ENCODE measurements around the gene NFKBIE. TPM values are rescaled to one million over a fixed set of nuclear protein-coding genes. Genes with fewer than 3 reads are reported as not detected.

The NFKBIE gene
- total and polyA plus RNA-seq, 2 of the 13 experiments (the other 11 are each of a cell fraction or from before 2014, with no cell fraction given), result 6.7 to 14.5 TPM

DNA sequence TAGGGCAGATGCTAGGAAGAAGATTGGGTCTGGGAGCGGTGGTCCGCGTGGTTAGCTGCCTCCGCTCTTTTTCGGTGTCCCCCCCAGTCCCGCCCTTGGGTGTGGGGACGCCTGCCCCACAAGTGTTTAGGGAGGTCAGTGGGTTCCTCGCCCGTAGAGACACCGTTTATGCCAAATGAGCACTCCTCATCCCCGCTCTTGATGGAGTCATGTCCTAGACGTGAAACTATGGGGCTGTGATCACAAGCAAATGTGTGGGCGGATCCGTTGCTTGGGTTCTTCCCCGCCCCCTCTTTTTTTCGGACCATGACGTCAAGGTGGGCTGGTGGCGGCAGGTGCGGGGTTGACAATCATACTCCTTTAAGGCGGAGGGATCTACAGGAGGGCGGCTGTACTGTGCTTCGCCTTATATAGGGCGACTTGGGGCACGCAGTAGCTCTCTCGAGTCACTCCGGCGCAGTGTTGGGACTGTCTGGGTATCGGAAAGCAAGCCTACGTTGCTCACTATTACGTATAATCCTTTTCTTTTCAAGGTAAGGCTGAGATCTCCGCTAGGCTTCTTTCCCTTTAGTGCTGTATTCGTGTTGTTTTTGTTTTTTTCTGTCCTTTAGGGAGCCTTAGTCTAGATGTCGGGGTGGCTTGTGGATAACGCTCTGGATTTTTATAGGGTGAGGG, 18.6 kb downstream of the NFKBIE start, which contains the start of gene HSP90AB1 (continued):
- TF ChIP-seq HIC2 (CRISPR knock-in tag; IDR thresholded peaks at IDR 0.05; ENCODE audit: low read depth), result no peak
- TF ChIP-seq ZKSCAN1 (IDR thresholded peaks at IDR 0.05; ENCODE audit: low read length), result peak; percentile 77; the same call in 1 of the 2 replicates
- TF ChIP-seq STAG1 (CRISPR knock-in tag; IDR thresholded peaks at IDR 0.05), result 0 out of 2 replicates have a peak, but pooled peaks have one; percentile 7
- TF ChIP-seq ZNF674 (CRISPR knock-in tag; IDR thresholded peaks at IDR 0.05; ENCODE audit: low read depth), result peak; percentile 70; the same call in 1 of the 2 replicates
- TF ChIP-seq KMT2A (CRISPR knock-in tag; IDR thresholded peaks at IDR 0.05), result no peak
- no peak for TF ChIP-seq NCOA5 (CRISPR knock-in tag; IDR thresholded peaks at IDR 0.05)
- TF ChIP-seq NR0B2 (CRISPR knock-in tag; IDR thresholded peaks at IDR 0.05), result 0 out of 2 replicates have a peak, but pooled peaks have one; percentile 6
- TF ChIP-seq ZBTB20 (CRISPR knock-in tag; IDR thresholded peaks at IDR 0.05; ENCODE audit: borderline replicate concordance, low read depth), result peak; percentile 0; the same call in 1 of the 2 replicates
- no peak; the same call in 1 of the 3 replicates for TF ChIP-seq MXI1 (IDR thresholded peaks at IDR 0.05; ENCODE audit: borderline replicate concordance, low read depth, low read length)
- TF ChIP-seq SAFB2 (CRISPR knock-in tag; IDR thresholded peaks at IDR 0.05; ENCODE audit: borderline replicate concordance, low read depth), result peak; percentile 42; the same call in 1 of the 2 replicates
- TF ChIP-seq, protein P1, sequence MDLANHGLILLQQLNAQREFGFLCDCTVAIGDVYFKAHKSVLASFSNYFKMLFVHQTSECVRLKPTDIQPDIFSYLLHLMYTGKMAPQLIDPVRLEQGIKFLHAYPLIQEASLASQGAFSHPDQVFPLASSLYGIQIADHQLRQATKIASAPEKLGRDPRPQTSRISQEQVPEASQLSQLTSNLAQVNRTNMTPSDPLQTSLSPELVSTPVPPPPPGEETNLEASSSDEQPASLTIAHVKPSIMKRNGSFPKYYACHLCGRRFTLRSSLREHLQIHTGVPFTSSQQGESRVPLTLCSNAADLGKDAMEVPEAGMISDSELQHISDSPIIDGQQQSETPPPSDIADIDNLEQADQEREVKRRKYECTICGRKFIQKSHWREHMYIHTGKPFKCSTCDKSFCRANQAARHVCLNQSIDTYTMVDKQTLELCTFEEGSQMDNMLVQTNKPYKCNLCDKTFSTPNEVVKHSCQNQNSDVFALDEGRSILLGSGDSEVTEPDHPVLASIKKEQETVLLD (CRISPR knock-in tag; IDR thresholded peaks at IDR 0.05; ENCODE audit: low read depth), result peak; percentile 10; the same call in 1 of the 2 replicates
- no peak; the same call in none of the 2 replicates for TF ChIP-seq NAIF1 (CRISPR knock-in tag; IDR thresholded peaks at IDR 0.05; ENCODE audit: borderline replicate concordance)
- TF ChIP-seq MAF1 (CRISPR knock-in tag; IDR thresholded peaks at IDR 0.05; ENCODE audit: borderline replicate concordance), result peak; percentile 78; the same call in 1 of the 2 replicates
- peak; percentile 22; the same call in 1 of the 2 replicates for TF ChIP-seq SIX1 (CRISPR knock-in tag; IDR thresholded peaks at IDR 0.05; ENCODE audit: borderline replicate concordance)
- TF ChIP-seq ZNF570 (CRISPR knock-in tag; IDR thresholded peaks at IDR 0.05; ENCODE audit: borderline replicate concordance), result no peak
- TF ChIP-seq, protein P2, sequence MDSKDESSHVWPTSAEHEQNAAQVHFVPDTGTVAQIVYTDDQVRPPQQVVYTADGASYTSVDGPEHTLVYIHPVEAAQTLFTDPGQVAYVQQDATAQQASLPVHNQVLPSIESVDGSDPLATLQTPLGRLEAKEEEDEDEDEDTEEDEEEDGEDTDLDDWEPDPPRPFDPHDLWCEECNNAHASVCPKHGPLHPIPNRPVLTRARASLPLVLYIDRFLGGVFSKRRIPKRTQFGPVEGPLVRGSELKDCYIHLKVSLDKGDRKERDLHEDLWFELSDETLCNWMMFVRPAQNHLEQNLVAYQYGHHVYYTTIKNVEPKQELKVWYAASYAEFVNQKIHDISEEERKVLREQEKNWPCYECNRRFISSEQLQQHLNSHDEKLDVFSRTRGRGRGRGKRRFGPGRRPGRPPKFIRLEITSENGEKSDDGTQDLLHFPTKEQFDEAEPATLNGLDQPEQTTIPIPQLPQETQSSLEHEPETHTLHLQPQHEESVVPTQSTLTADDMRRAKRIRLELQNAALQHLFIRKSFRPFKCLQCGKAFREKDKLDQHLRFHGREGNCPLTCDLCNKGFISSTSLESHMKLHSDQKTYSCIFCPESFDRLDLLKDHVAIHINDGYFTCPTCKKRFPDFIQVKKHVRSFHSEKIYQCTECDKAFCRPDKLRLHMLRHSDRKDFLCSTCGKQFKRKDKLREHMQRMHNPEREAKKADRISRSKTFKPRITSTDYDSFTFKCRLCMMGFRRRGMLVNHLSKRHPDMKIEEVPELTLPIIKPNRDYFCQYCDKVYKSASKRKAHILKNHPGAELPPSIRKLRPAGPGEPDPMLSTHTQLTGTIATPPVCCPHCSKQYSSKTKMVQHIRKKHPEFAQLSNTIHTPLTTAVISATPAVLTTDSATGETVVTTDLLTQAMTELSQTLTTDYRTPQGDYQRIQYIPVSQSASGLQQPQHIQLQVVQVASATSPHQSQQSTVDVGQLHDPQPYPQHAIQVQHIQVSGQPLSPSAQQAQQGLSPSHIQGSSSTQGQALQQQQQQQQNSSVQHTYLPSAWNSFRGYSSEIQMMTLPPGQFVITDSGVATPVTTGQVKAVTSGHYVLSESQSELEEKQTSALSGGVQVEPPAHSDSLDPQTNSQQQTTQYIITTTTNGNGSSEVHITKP (CRISPR knock-in tag; IDR thresholded peaks at IDR 0.05; ENCODE audit: low read depth), result no peak; the same call in none of the 2 replicates
- peak; percentile 87 for TF ChIP-seq GTF3A (CRISPR knock-in tag; conservative IDR thresholded peaks at IDR 0.05)
- no peak for TF ChIP-seq ZNF282 (IDR thresholded peaks at IDR 0.05; ENCODE audit: partially characterized antibody)
- peak; percentile 94; the same call in 1 of the 2 replicates for TF ChIP-seq ZFP37 (CRISPR knock-in tag; IDR thresholded peaks at IDR 0.05; ENCODE audit: borderline replicate concordance)
- TF ChIP-seq YEATS4 (CRISPR knock-in tag; IDR thresholded peaks at IDR 0.05; ENCODE audit: borderline replicate concordance), result peak; percentile 83; the same call in 1 of the 2 replicates
- TF ChIP-seq ZNF660 (CRISPR knock-in tag; IDR thresholded peaks at IDR 0.05; ENCODE audit: borderline replicate concordance, low read depth), result no peak
- peak; percentile 6; the same call in 1 of the 2 replicates for TF ChIP-seq ZNF7 (CRISPR knock-in tag; IDR thresholded peaks at IDR 0.05)

Data from HepG2 (cell line).